CD14-positive monocyte (primary cell): Measurements from ENCODE around the gene CNPPD1. TPM values are rescaled to one million over a fixed set of nuclear protein-coding genes. Genes with fewer than 3 reads are reported as not detected.

ENCODE experiments used
- DNase-seq, 3 donors: peaks; one replicate each; pipeline ENCODE4 v3.0.0-alpha.2; 2011 to 2022
- H2AFZ ChIP-seq: 2 replicates; pipeline ENCODE4 v1.6.0; 2012; ENCODE audit warnings: mild to moderate bottlenecking, low read depth, low read length, inconsistent platforms; ENCODE audit not compliant: insufficient read depth, poor library complexity, severe bottlenecking
- H3K27ac ChIP-seq, 2 donors: 1 replicate in 1 of 2; 2 replicates in 1 of 2; pipeline ENCODE4 v1.5.1; 2012 to 2013; ENCODE audit warnings: low read length in 2 of 2, control low read depth in 1 of 2, inconsistent platforms in 1 of 2, low read depth in 1 of 2, mild to moderate bottlenecking in 1 of 2
- H3K27me3 ChIP-seq, 2 donors: one replicate each; pipeline versions ENCODE4 v1.6.0 to v1.6.1; 2011 to 2013; ENCODE audit warnings: low read length in 2 of 2; ENCODE audit not compliant: control insufficient read depth in 2 of 2, insufficient read depth in 2 of 2
- H3K36me3 ChIP-seq, 2 donors: replicated peaks in 1 of 2; 1 replicate in 1 of 2; 2 replicates in 1 of 2; pipeline versions ENCODE4 v1.5.1 to v1.6.1; 2012 to 2013; ENCODE audit warnings: low read length in 2 of 2, control low read depth in 1 of 2, inconsistent platforms in 1 of 2, mild to moderate bottlenecking in 1 of 2; ENCODE audit not compliant: insufficient read depth in 2 of 2, control insufficient read depth in 1 of 2
- H3K4me1 ChIP-seq, 2 donors: 1 replicate in 1 of 2; 2 replicates in 1 of 2; pipeline versions ENCODE4 v1.5.1 to v1.6.1; 2012 to 2013; ENCODE audit warnings: low read length in 2 of 2, control low read depth in 1 of 2, inconsistent platforms in 1 of 2, mild to moderate bottlenecking in 1 of 2, moderate library complexity in 1 of 2; ENCODE audit not compliant: insufficient read depth in 2 of 2, control insufficient read depth in 1 of 2
- H3K4me2 ChIP-seq: replicated peaks from 2 replicates; pipeline ENCODE3; 2012; ENCODE audit warnings: low read length, moderate library complexity, mild to moderate bottlenecking; ENCODE audit not compliant: poor library complexity, severe bottlenecking; ENCODE audit errors: extremely low read depth
- H3K4me3 ChIP-seq, 3 experiments: fragments of 200-600 bp in 1 of 3; sonication (generic) in 1 of 3; replicated peaks in 1 of 3; 1 replicate in 2 of 3; 2 replicates in 1 of 3; pipeline ENCODE4 v1.5.1; 2011 to 2013; ENCODE audit warnings: low read length in 3 of 3, mild to moderate bottlenecking in 3 of 3, control low read depth in 2 of 3, low read depth in 2 of 3, inconsistent platforms in 1 of 3, moderate library complexity in 1 of 3
- H3K79me2 ChIP-seq: 2 replicates; pipeline ENCODE4 v1.6.0; 2012; ENCODE audit warnings: mild to moderate bottlenecking, control low read depth, inconsistent platforms, low read length, moderate library complexity; ENCODE audit not compliant: insufficient read depth
- H3K9ac ChIP-seq: 2 replicates; pipeline ENCODE4 v1.6.0; 2017; ENCODE audit warnings: low read length, mild to moderate bottlenecking; ENCODE audit not compliant: insufficient read depth, poor library complexity, severe bottlenecking
- H3K9me3 ChIP-seq, 2 donors: replicated peaks in 1 of 2; 1 replicate in 1 of 2; 2 replicates in 1 of 2; pipeline versions ENCODE4 v1.5.1 to v1.6.1; 2012 to 2013; ENCODE audit warnings: low read length in 2 of 2, control low read depth in 1 of 2; ENCODE audit not compliant: control insufficient read depth in 1 of 2, insufficient read depth in 1 of 2
- H4K20me1 ChIP-seq: 2 replicates; pipeline ENCODE4 v1.6.0; 2012; ENCODE audit warnings: mild to moderate bottlenecking, low read length, control low read depth, moderate library complexity; ENCODE audit not compliant: insufficient read depth
- H3K27ac Mint-ChIP-seq, 7 donors: one replicate each; pipeline ENCODE4 v1.8.0; 2020; ENCODE audit warnings: mild to moderate bottlenecking in 7 of 7, mixed read lengths in 7 of 7, moderate library complexity in 6 of 7, inconsistent platforms in 2 of 7
- H3K27me3 Mint-ChIP-seq, 3 donors: one replicate each; pipeline ENCODE4 v1.8.0; 2021 to 2022; ENCODE audit warnings: low read depth in 3 of 3, mild to moderate bottlenecking in 3 of 3, mixed read lengths in 3 of 3, moderate library complexity in 3 of 3, inconsistent platforms in 1 of 3
- H3K36me3 Mint-ChIP-seq, 2 donors: one replicate each; pipeline ENCODE4 v1.8.0; 2020; ENCODE audit warnings: mixed read lengths in 2 of 2, inconsistent platforms in 1 of 2, mild to moderate bottlenecking in 1 of 2
- H3K4me1 Mint-ChIP-seq: one replicate; pipeline ENCODE4 v1.8.0; 2020; ENCODE audit warnings: mild to moderate bottlenecking, mixed read lengths
- H3K4me3 Mint-ChIP-seq, 2 donors: one replicate each; pipeline ENCODE4 v1.8.0; 2020; ENCODE audit warnings: mild to moderate bottlenecking in 2 of 2, mixed read lengths in 2 of 2, moderate library complexity in 1 of 2
- H3K9me3 Mint-ChIP-seq, 7 donors: one replicate each; pipeline ENCODE4 v1.8.0; 2020 to 2022; ENCODE audit warnings: mixed read lengths in 7 of 7, mild to moderate bottlenecking in 6 of 7, moderate library complexity in 6 of 7, inconsistent platforms in 2 of 7
- CTCF ChIP-seq: fragments of 200-600 bp; IDR thresholded peaks from one replicate; pipeline ENCODE4 v1.8.0; 2022; ENCODE audit warnings: antibody characterized with exemption, mild to moderate bottlenecking
- WGBS: methylation state at CpG from one replicate; pipeline ENCODE4 v1.1.5; 2013; ENCODE audit warnings: missing lambda C conversion rate; ENCODE audit not compliant: insufficient coverage; 5-methylcytosine and 5-hydroxymethylcytosine counted together
- intact Hi-C, 2 donors: fragments of 100-400 bp; cut with micrococcal nuclease; formaldehyde crosslinking; loops; one replicate each; pipeline versions ENCODE4 v1.15.0 to v1.15.1; 2023
- polyA plus RNA-seq, 3 donors: library from polyadenylated mRNA; depleted of rRNA in 1 of 3; unstranded in 2 of 3; stranded (reverse) in 1 of 3; fragments of 300-500 nt in 2 of 3; fragments of >200 nt in 1 of 3; fragmentation: Illumina TruSeq in 2 of 3; gene quantifications; 1 replicate in 2 of 3; 2 replicates in 1 of 3; pipeline ENCODE4 v1.2.3, GENCODE V29; 2012 to 2021

CNPPD1 gene
- polyA plus RNA-seq, 3 donors = 68.8 to 109 (median 71.3) TPM

- H3K4me1 ChIP-seq = peaks cover 20 to 22% of the 10 kb centered on the region in 2 donors
- Mint-ChIP-seq H3K36me3 (peaks cover 41 to 42% of the 10 kb centered on the region in 2 donors), H3K4me3 (no peak overlapping the region), H3K27ac (no peak overlapping the region), H3K9me3 (peaks cover 0 to 2% (median 0%) of the 10 kb centered on the region in 7 donors), H3K27me3 (peaks cover 10 to 19% (median 19%) of the 10 kb centered on the region in 3 donors), H3K4me1 (peaks cover 36% of the 10 kb centered on the region)
- H3K27me3 ChIP-seq = peaks cover 0 to 9% of the 10 kb centered on the region in 2 donors
- H3K4me3 ChIP-seq = no peak overlapping the region
- peaks cover 6% of the 10 kb centered on the region for H4K20me1 ChIP-seq
- no peak overlapping the region for H3K9ac ChIP-seq
- no peak overlapping the region for H3K27ac ChIP-seq
- no peak overlapping the region for H2AFZ ChIP-seq
- H3K9me3 ChIP-seq = no peaks in the 10 kb centered on the region
- 71% methylated on average over 5 of the region's 10 CpGs for WGBS
- intact Hi-C loops = loop anchor here in 1 of 2 donors (5.0 kb wide), 1 partner anchor 51 kb away; the partner anchor contains the start of gene NHEJ1
- H3K4me2 ChIP-seq = no peak overlapping the region
- H3K79me2 ChIP-seq = no peaks in the 10 kb centered on the region
- DNase-seq = no peak
- peaks cover 6 to 21% of the 10 kb centered on the region in 2 donors for H3K36me3 ChIP-seq
- TF ChIP-seq CTCF = no peak
These were observed 36.9 kb upstream of the CNPPD1 start for GRCh38 chr2:219213486-219214071.

GRCh38 chr2:219213026-219213415 is 36.3 kb upstream of the CNPPD1 start:
- DNase-seq = no peak
- Mint-ChIP-seq H3K4me1 (peaks cover 38% of the 10 kb centered on the region), H3K36me3 (peaks cover 47 to 48% of the 10 kb centered on the region in 2 donors), H3K27ac (peak overlapping the region in 1 of 7 donors; percentile 55), H3K4me3 (no peak overlapping the region), H3K9me3 (peaks cover 0 to 2% (median 0%) of the 10 kb centered on the region in 7 donors), H3K27me3 (peaks cover 10 to 19% (median 19%) of the 10 kb centered on the region in 3 donors)
- Histone ChIP-seq H3K4me3 (no peak overlapping the region), H3K36me3 (peaks cover 11 to 27% of the 10 kb centered on the region in 2 donors), H4K20me1 (peaks cover 3% of the 10 kb centered on the region), H3K27me3 (peaks cover 0 to 9% of the 10 kb centered on the region in 2 donors), H3K4me2 (no peak overlapping the region), H2AFZ (no peak overlapping the region), H3K9ac (no peak overlapping the region), H3K9me3 (no peaks in the 10 kb centered on the region), H3K79me2 (no peaks in the 10 kb centered on the region), H3K27ac (no peak overlapping the region), H3K4me1 (peaks cover 15 to 20% of the 10 kb centered on the region in 2 donors)
- intact Hi-C loops = loop anchor here in 1 of 2 donors (5.0 kb wide), 1 partner anchor 51 kb away; the partner anchor contains the start of gene NHEJ1
- 97% methylated on average over 6 of the region's 8 CpGs for WGBS
- TF ChIP-seq CTCF = no peak
